Suppressor macrophage treated with lipopolysaccharide for 1 hour (primary cell): ENCODE results near the gene CACNA2D3.

Experiments used
- DNase-seq, 3 donors: peaks; one replicate each; pipeline ENCODE4 v3.0.0-alpha.2; 2020 to 2022

CACNA2D3 gene

GRCh38 chr3:54127499-54128056 is 5.2 kb downstream of the CACNA2D3 start:
- DNase-seq, result no peak

- DNase-seq, result no peak
Measured at GRCh38 chr3:54131026-54131605, 8.8 kb downstream of the CACNA2D3 start.

- no peak for DNase-seq
Measured at GRCh38 chr3:54131890-54132289, 9.5 kb downstream of the CACNA2D3 start.

GRCh38 chr3:54132685-54133084 is 10.3 kb downstream of the CACNA2D3 start:
- no peak for DNase-seq

- DNase-seq, result no peak
Measured at GRCh38 chr3:54133196-54133595, 10.8 kb downstream of the CACNA2D3 start.

- DNase-seq, result no peak
Measured at GRCh38 chr3:54134155-54134554, 11.8 kb downstream of the CACNA2D3 start.

GRCh38 chr3:54134713-54135112 is 12.4 kb downstream of the CACNA2D3 start:
- DNase-seq, result no peak

GRCh38 chr3:54137311-54137710 is 15.0 kb downstream of the CACNA2D3 start:
- no peak for DNase-seq

- no peak for DNase-seq
Measured at GRCh38 chr3:54138937-54139547, 16.7 kb downstream of the CACNA2D3 start.

GRCh38 chr3:54139630-54140029 is 17.3 kb downstream of the CACNA2D3 start:
- DNase-seq, result no peak

- DNase-seq, result no peak
Measured at GRCh38 chr3:54144284-54144683, 21.9 kb downstream of the CACNA2D3 start.

- peak in 1 of 3 donors; percentile 13 for DNase-seq
Measured at GRCh38 chr3:54146506-54147239, 24.3 kb downstream of the CACNA2D3 start.

GRCh38 chr3:54150864-54151467 is 28.6 kb downstream of the CACNA2D3 start:
- no peak for DNase-seq

GRCh38 chr3:54153477-54153876 is 31.1 kb downstream of the CACNA2D3 start:
- no peak for DNase-seq

GRCh38 chr3:54157860-54158259 is 35.5 kb downstream of the CACNA2D3 start:
- DNase-seq, result no peak

- DNase-seq, result no peak
Measured at GRCh38 chr3:54159917-54160316, 37.6 kb downstream of the CACNA2D3 start.

GRCh38 chr3:54163441-54163840 is 41.1 kb downstream of the CACNA2D3 start:
- no peak for DNase-seq

- DNase-seq, result no peak
Measured at GRCh38 chr3:54164192-54164975, 42.0 kb downstream of the CACNA2D3 start.

GRCh38 chr3:54165865-54166264 is 43.5 kb downstream of the CACNA2D3 start:
- DNase-seq, result no peak

GRCh38 chr3:54167999-54168398 is 45.6 kb downstream of the CACNA2D3 start:
- no peak for DNase-seq

- no peak for DNase-seq
Measured at GRCh38 chr3:54168451-54168850, 46.1 kb downstream of the CACNA2D3 start.

- no peak for DNase-seq
Measured at GRCh38 chr3:54169524-54169923, 47.2 kb downstream of the CACNA2D3 start.

GRCh38 chr3:54171509-54171908 is 49.2 kb downstream of the CACNA2D3 start:
- no peak for DNase-seq
